ENCODE measurements around the gene NIPA2. TPM values are rescaled to one million over a fixed set of nuclear protein-coding genes. Genes with fewer than 3 reads are reported as not detected.
A peak's percentile ranks its signal among the peaks of the same experiment; 100 is the strongest.

The NIPA2 gene
- total RNA-seq, 1 donor from 2014 or later, result 67.1 TPM

GRCh38 chr15:22839046-22839695, 705 bp downstream of the NIPA2 start:
- peak; percentile 46 for DNase-seq

- no peak for DNase-seq
Measured at GRCh38 chr15:22844421-22845288, 6.2 kb downstream of the NIPA2 start.

GRCh38 chr15:22845289-22845900, 6.9 kb downstream of the NIPA2 start:
- DNase-seq, result peak; percentile 22

- no peak for DNase-seq
Measured at GRCh38 chr15:22846073-22846472, 7.6 kb downstream of the NIPA2 start.

- no peak for DNase-seq
Measured at GRCh38 chr15:22850055-22850454, 11.6 kb downstream of the NIPA2 start.

- no peak for DNase-seq
Measured at GRCh38 chr15:22851513-22851912, 13.0 kb downstream of the NIPA2 start.

GRCh38 chr15:22855791-22856190, 17.3 kb downstream of the NIPA2 start:
- DNase-seq, result no peak

- DNase-seq, result no peak
Measured at GRCh38 chr15:22856659-22857058, 18.2 kb downstream of the NIPA2 start.

GRCh38 chr15:22861161-22861560, 22.7 kb downstream of the NIPA2 start:
- no peak for DNase-seq

- DNase-seq, result no peak
Measured at GRCh38 chr15:22863356-22863755, 24.9 kb downstream of the NIPA2 start.

GRCh38 chr15:22866079-22866478, 27.6 kb downstream of the NIPA2 start:
- no peak for DNase-seq

- DNase-seq, result no peak
Measured at GRCh38 chr15:22867886-22868285, 29.4 kb downstream of the NIPA2 start.

- no peak for DNase-seq
Measured at GRCh38 chr15:22868495-22868894, 30.0 kb downstream of the NIPA2 start.

- DNase-seq, result no peak
Measured at GRCh38 chr15:22868928-22869327, 30.5 kb downstream of the NIPA2 start.

- DNase-seq, result no peak
Measured at GRCh38 chr15:22869856-22870255, 31.4 kb downstream of the NIPA2 start.

- DNase-seq, result no peak
Measured at GRCh38 chr15:22870865-22871264, 32.4 kb downstream of the NIPA2 start.

GRCh38 chr15:22871481-22872086, 33.1 kb downstream of the NIPA2 start:
- no peak for DNase-seq

- no peak for DNase-seq
Measured at GRCh38 chr15:22872936-22873701, 34.7 kb downstream of the NIPA2 start.

GRCh38 chr15:22873841-22874240, 35.4 kb downstream of the NIPA2 start:
- no peak for DNase-seq

GRCh38 chr15:22874256-22874655, 35.8 kb downstream of the NIPA2 start:
- no peak for DNase-seq

GRCh38 chr15:22874966-22875365, 36.5 kb downstream of the NIPA2 start:
- no peak for DNase-seq

GRCh38 chr15:22877117-22877516, 38.7 kb downstream of the NIPA2 start:
- no peak for DNase-seq
